GM18517 (cell line): ENCODE data around the gene INTS1.

ENCODE experiments used
- ATAC-seq: cut with Tn5 transposase; IDR thresholded peaks from one replicate; pipeline ENCODE4 v1.9.1; 2021; ENCODE audit warnings: mild to moderate bottlenecking, moderate library complexity; ENCODE audit not compliant: unreplicated experiment

Gene INTS1

GRCh38 chr7:1542329-1542728, 38.1 kb upstream of the INTS1 start:
- ATAC-seq, result no peak

GRCh38 chr7:1541431-1542162, 37.4 kb upstream of the INTS1 start:
- ATAC-seq, result no peak

- ATAC-seq, result no peak
Observed at GRCh38 chr7:1540776-1541271, 36.6 kb upstream of the INTS1 start.

GRCh38 chr7:1539882-1540775, 35.9 kb upstream of the INTS1 start:
- no peak for ATAC-seq

GRCh38 chr7:1539181-1539881, 35.1 kb upstream of the INTS1 start:
- no peak for ATAC-seq

- no peak for ATAC-seq
Observed at GRCh38 chr7:1538544-1539180, 34.5 kb upstream of the INTS1 start.

GRCh38 chr7:1537535-1538412, 33.6 kb upstream of the INTS1 start:
- no peak for ATAC-seq

- ATAC-seq, result no peak
Observed at GRCh38 chr7:1536743-1537534, 32.8 kb upstream of the INTS1 start.

- no peak for ATAC-seq
Observed at GRCh38 chr7:1536455-1536742, 32.2 kb upstream of the INTS1 start.

GRCh38 chr7:1535701-1536454, 31.7 kb upstream of the INTS1 start:
- no peak for ATAC-seq

- no peak for ATAC-seq
Observed at GRCh38 chr7:1535100-1535458, 30.9 kb upstream of the INTS1 start.

GRCh38 chr7:1534330-1535099, 30.3 kb upstream of the INTS1 start:
- ATAC-seq, result no peak

- no peak for ATAC-seq
Observed at GRCh38 chr7:1533547-1534329, 29.5 kb upstream of the INTS1 start.

- ATAC-seq, result no peak
Observed at GRCh38 chr7:1533255-1533546, 29.0 kb upstream of the INTS1 start.

GRCh38 chr7:1532456-1533254, 28.5 kb upstream of the INTS1 start:
- no peak for ATAC-seq

GRCh38 chr7:1531979-1532455, 27.8 kb upstream of the INTS1 start:
- ATAC-seq, result no peak
